ENCODE results near the gene ZNF562. TPM values are rescaled to one million over a fixed set of nuclear protein-coding genes. Genes with fewer than 3 reads are reported as not detected.

The ZNF562 gene
- total RNA-seq, 1 experiment from 2014 or later, result 26.6 TPM

DNA sequence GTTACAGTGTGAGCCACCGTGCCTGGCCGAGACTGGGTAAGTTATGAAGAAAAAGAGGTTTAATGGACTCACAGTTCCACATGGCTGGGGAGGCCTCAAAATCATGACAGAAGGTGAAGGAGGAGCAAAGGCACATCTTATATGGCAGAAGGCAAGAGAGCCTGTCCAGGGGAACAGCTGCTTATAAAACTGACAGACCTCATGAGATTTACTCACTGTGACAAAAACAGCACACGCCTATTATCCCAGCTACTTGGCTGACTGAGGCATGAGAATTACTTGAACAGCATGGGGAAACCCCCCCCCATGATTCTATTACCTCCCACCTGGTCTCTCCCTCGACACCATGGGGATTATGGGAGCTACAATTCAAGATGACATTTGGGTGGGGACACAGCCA, 30.4 kb downstream of the ZNF562 start:
- DNase-seq (ENCODE audit: low read depth), result no peak

DNA sequence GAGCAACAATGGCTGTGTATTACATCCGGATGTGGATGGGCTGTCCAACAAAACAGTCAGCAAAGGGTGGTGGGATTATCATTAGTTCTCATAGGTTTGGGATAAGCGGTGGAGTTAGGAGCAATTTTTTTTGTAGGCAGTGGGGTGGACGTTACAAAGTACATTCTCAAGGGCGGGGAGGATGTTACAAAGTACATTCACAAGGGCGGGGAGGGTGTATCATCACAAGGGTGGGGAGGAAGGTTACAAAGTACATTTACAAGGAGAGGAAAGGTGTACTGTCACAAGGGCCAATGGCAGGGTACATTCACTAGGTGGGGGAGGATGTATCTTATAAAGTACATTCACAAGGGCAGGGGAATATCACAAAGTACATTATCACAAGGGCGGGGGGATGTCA, 33.1 kb downstream of the ZNF562 start:
- DNase-seq (ENCODE audit: low read depth), result no peak

DNA sequence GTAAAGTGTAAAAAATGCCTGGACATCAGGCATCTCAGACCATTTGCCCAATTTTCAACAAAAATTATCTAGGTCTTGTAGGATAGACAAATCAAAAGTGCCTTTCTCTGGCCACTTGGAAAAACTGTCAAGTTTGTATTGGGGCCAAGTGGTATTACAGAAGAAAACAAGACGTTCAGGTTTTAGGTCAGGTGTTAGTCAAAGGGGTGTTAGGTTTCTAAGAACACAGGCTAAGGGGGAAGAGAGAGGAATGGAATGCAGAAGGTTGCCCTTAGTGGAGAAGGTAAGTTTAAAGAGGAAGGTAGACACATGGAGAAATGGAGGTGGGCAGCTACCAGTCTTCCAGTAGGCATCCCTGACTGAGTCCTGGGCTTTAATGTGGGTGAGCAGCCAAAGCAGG, 33.9 kb downstream of the ZNF562 start:
- no peak for DNase-seq (ENCODE audit: low read depth)

DNA sequence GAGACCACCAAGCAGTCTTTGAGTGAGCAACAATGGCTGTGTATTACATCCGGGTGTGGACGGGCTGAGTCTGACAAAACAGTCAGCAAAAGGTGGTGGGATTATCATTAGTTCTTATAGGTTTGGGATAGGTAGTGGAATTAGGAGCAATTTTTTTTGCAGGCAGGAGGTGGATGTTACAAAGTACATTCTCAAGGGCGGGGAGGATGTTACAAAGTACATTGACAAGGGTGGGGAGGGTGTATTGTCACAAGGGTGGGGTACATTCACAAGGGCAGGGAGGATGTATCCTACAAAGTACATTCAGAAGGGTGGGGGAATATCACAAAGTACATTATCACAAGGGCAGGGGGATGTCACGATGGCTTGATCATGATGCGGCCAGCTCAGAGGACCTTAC, 38.9 kb downstream of the ZNF562 start:
- no peak for DNase-seq (ENCODE audit: low read depth)

DNA sequence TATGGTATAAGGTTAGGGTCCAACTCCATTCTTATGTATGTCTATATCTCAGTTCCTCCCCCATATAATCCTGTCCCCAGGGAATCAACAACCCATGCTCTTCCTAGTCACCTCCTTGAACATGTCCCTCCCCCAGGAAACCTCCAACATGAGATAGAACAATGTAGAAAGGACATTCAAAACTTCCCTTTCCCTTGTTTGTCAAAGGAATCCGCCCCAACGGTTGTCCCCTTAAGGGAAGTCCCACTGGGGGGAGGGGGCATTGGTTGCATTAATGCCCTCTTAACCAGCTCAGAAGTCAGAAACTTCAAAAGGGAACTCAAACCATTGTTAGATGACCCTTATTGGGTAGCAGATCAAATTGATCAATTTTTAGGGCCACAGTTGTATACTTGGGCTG, 47.0 kb downstream of the ZNF562 start:
- DNase-seq (ENCODE audit: low read depth), result no peak

DNA sequence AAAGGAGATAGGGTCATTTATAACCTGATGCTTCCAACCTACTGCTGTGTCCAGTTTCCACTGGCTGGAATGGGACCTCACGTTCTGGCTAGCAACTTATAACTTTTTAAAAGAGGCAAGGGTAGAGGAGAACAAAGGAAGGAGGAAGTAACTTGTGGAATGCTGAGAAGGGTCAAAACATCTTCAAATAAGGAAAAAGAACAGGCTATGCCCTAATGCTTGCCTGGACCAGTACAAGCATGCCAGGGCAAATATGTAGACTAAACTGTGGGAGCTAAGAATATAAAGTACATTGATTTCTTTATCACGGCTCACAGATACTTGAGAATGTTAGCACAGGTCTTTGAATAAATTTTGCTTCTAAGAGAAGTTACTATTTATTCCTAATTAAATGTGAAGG, 52.4 kb downstream of the ZNF562 start:
- DNase-seq (ENCODE audit: low read depth), result no peak

DNA sequence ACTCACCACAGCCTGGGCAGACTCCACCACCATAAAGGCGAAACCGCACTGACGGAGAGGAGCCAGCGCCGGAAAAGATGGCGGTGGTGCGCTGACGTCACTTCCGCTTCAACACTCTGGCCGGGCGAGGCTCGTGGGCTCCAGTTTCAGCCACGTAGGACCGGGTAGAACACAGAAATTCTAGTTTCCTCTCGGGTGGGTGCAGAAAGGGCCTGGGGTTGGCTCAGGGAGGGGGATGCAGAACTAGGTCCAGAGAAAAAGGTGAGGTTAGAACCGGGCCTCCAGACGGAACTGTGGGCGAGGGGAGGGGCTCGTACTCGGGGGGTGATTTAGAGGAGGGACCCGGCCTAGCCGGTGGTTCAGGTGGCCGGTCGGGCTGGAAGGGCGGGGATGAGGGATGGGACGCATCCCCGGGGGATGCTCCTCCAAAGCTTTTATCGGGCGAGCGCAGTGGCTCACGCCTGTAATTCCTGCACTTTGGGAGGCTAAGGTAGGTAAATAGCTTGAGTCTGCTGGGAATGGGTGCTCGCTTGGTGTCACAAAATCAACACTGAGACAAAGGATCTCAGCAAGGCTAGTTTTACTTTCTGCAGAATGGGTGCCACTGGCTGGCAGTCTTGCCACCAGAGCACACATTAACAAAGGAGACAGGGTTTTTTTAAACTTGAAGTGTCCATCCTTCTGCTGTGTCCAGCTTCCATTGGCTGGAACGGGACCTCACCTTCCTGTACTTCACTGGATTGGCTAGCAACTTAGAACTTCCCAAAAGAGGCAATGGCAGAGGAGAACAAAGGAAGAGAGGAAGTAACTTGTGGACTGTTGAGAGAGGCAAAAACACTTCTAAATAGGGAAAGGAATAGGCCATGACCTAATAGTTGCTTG, 53.5 kb downstream of the ZNF562 start, which contains the start of gene ZNF561:
Gene ZNF561, minus strand, starts transcription at position 77 of the 882 bp plus-strand sequence. CDS start 1,776 bp downstream, outside the sequence.
- DNase-seq (ENCODE audit: low read depth), result peak; percentile 76

DNA sequence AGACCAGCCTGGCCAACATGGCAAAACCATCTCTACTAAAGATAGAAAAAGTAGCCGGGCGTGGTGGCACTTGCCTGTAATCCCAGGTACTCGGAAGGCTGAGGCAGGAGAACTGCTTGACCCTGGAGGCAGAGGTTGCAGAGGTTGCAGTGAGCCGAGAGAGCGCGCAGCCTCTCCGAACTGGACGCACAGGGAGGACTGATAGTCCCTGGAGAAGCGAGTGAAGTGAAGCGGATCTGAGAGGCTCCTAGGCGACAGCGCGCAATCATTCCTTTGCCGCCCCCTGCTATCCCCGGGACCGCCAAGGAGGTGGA, 54.1 kb downstream of the ZNF562 start:
- DNase-seq (ENCODE audit: low read depth), result no peak

DNA sequence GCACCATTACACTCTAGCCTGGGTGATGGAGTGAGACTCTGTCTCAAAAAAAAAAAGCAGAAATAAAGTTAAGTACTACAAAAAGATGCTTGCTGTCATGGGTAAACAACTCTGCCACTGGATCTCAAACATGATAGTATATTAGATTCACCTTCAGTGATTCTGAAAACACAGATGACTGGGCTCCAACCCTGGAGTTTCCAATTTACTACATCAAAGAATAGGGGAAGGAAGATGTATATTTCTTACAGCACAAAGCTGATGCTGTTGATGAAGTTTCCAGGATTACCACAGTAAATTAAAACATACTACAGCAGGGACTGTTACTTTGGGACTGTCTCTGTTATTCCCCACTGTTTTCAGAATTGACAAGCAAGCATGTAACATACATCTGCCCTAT, 59.1 kb downstream of the ZNF562 start:
- DNase-seq (ENCODE audit: low read depth), result no peak

DNA sequence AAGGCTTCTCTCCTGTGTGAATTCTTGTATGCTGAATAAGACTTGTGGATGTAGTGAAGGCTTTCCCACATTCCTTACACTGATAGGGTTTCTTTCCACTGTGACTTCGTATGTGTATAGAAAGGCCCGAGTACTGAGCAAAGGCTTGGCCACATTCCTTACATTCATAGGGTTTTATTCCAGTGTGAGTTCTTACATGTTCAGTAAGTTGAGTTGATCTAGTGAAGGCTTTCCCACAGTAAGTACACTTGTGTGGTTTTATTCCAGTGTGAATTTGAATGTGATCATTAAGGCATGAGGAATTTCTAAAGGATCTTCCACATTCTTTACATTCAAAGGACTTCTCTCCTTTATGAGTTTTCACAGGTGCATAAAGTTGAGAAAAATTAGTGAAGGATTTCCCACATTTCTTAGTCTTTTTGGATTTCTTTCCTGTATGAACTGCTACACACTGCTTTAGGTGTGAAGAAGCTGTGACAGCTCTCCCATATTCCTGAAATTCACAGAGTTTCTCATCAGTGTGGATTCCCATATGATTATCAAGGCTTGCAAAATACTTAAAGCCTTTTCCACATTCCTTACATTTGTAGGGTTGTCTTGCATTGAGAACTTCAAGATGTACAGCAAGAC, 64.3 kb downstream of the ZNF562 start:
- no peak for DNase-seq (ENCODE audit: low read depth)

DNA sequence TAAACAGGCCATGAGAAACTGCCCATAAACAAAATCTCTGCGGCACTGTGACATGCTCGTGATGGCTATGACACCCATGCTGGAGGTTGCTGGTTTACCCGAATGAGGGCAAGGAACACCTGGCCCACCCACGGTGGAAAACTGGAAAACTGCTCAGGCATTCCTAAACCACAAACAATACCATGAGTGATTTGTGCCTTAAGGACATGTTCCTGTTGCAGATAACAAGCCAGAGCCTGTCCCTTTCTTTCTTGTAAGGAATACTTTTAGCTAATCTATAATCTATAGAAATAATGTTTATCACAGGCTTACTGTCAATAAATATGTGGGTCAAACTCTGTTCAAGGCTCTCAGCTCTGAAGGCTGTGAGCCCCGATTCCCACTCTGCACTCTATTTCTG, 66.0 kb downstream of the ZNF562 start:
- DNase-seq (ENCODE audit: low read depth), result no peak

DNA sequence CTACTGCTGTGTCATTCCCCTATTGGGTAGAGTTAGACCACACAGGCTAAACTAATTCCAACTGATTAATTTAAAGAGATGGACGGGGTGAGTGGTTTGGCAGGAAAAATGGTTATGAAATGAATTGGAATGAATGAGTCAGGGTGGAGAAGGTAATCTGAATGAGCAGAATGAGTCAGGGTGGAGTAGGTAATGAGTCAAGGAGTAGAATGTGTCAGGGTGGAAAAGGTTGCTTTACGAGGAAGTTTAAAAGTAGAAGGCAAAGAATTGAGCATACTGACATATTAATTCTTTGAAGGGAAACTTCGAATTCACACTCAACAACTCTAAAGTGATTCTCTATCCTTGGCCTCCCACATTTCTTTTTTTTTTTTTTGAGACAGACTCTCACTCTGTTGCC, 77.9 kb downstream of the ZNF562 start:
- DNase-seq (ENCODE audit: low read depth), result peak; percentile 95

Other genes starting within 250 kb of the ZNF562 start
- gene ZNF266, start 239.5 kb downstream of the ZNF562 start, total RNA-seq (2014; rRNA removed; shearing (Covaris generic)), result 8.1 and 9.3 TPM in 2 replicates
- 0.47 and 0.94 TPM in 2 replicates for gene ZNF560, start 176.5 kb downstream of the ZNF562 start, total RNA-seq (2014; rRNA removed; shearing (Covaris generic))
- gene ZNF426, start 136.5 kb downstream of the ZNF562 start, total RNA-seq (2014; rRNA removed; shearing (Covaris generic)), result 8.3 and 10.8 TPM in 2 replicates
- 48.5 and 56.2 TPM in 2 replicates for gene ZNF121, start 90.6 kb downstream of the ZNF562 start, total RNA-seq (2014; rRNA removed; shearing (Covaris generic))
- gene ZNF561, start 53.9 kb downstream of the ZNF562 start, total RNA-seq (2014; rRNA removed; shearing (Covaris generic)), result 17.7 and 19.8 TPM in 2 replicates
- gene ZNF846, start 93.6 kb upstream of the ZNF562 start, total RNA-seq (2014; rRNA removed; shearing (Covaris generic)), result 1.9 TPM in 1 of 2 replicates, not detected in the other
- gene FBXL12, start 144.0 kb upstream of the ZNF562 start, total RNA-seq (2014; rRNA removed; shearing (Covaris generic)), result 21.2 and 24.3 TPM in 2 replicates
- 225 and 406 TPM in 2 replicates for gene UBL5, start 152.8 kb upstream of the ZNF562 start, total RNA-seq (2014; rRNA removed; shearing (Covaris generic))
- 146 and 165 TPM in 2 replicates for gene PIN1, start 160.2 kb upstream of the ZNF562 start, total RNA-seq (2014; rRNA removed; shearing (Covaris generic))